ENCODE data around the gene DSCAM.

- TF ChIP-seq POLR2A (IDR thresholded peaks at IDR 0.05; ENCODE audit: low read depth, low read length), result no peak
- no peak for TF ChIP-seq POLR2AphosphoS5 (IDR thresholded peaks at IDR 0.05; ENCODE audit: low read depth, low read length)
Measured at GRCh38 chr21:40018871-40019475, 828.0 kb downstream of the DSCAM start.
